ENCODE data around the gene GOLGA8T. TPM values are rescaled to one million over a fixed set of nuclear protein-coding genes. Genes with fewer than 3 reads are reported as not detected.
"Not testable (repeated sequence)": the region's sequence is repeated elsewhere in the genome, so short reads cannot be mapped to it uniquely, and the experiment has no call there.

GOLGA8T gene
- polyA plus RNA-seq, 3 donors: 0.27 TPM; not detected in 2

DNA sequence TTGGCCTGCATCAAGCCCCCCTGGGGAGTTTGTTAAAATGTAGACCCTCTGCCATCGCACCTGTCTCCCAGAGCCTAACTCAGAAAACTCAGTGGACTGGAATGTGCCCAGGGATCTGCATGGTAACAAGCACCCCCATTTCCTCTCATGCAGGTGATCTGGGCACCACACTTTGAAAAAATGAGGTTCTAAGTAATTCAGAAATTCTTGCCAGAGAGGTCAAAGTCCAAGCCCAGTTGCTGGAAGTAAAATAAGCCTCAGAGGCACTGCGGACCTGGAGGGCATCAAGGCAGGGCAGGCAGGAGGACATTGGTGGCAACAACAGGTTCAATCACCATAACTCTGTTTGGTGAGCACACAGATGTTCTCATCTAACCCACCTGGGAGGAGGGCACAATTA lies 33.0 kb downstream of the GOLGA8T start:
- H4K20me1 ChIP-seq (ENCODE audit: insufficient read depth, low read length); H3K36me3 ChIP-seq (replicated peaks in 1 of 2; ENCODE audit: control insufficient read depth in 1 of 2, insufficient read depth in 2 of 2, low read length in 2 of 2); H3K27me3 Mint-ChIP-seq (ENCODE audit: low read depth in 3 of 3); intact Hi-C loops (cut with micrococcal nuclease); H3K4me1 Mint-ChIP-seq; H3K4me2 ChIP-seq (replicated peaks; ENCODE audit: extremely low read depth, low read length, poor library complexity, severe bottlenecking); H3K79me2 ChIP-seq (ENCODE audit: insufficient read depth, low read length); H3K4me3 Mint-ChIP-seq; H3K27ac ChIP-seq (ENCODE audit: low read depth in 1 of 2, low read length in 2 of 2); H3K9me3 Mint-ChIP-seq; H3K4me3 ChIP-seq (replicated peaks in 1 of 3; ENCODE audit: low read depth in 2 of 3, low read length in 3 of 3); H2AFZ ChIP-seq (ENCODE audit: insufficient read depth, low read depth, low read length, poor library complexity, severe bottlenecking); H3K9ac ChIP-seq (ENCODE audit: insufficient read depth, low read length, poor library complexity, severe bottlenecking); H3K27ac Mint-ChIP-seq; H3K36me3 Mint-ChIP-seq; H3K9me3 ChIP-seq (replicated peaks in 1 of 2; ENCODE audit: control insufficient read depth in 1 of 2, insufficient read depth in 1 of 2, low read length in 2 of 2); DNase-seq; H3K4me1 ChIP-seq (ENCODE audit: control insufficient read depth in 1 of 2, insufficient read depth in 2 of 2, low read length in 2 of 2); H3K27me3 ChIP-seq (ENCODE audit: control insufficient read depth in 2 of 2, insufficient read depth in 2 of 2, low read length in 2 of 2): not testable (repeated sequence)
- WGBS (ENCODE audit: insufficient coverage): no CpG with 5 or more reads among the region's 2 CpGs

DNA sequence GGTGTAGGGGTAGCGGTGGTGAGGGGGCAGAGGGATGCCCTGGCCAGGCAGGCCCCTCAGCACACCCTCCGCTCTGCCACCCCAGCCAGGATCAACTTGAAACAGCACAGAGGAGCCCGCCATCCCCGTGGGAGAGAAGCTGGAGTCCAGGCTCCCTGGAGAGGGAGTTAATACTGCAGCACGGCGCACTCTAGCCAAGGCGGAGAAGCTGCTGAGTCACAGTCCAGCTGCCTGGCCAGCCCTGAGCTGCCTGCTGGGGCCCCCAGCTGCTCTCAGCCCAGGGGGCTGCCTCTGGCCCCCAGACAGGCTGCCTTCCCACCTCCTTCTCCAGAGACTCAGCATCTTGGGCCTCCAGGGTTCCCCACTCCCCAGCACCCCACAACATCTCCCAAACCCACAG lies 36.6 kb downstream of the GOLGA8T start:
- H3K9me3 Mint-ChIP-seq; H3K36me3 ChIP-seq (replicated peaks in 1 of 2; ENCODE audit: control insufficient read depth in 1 of 2, insufficient read depth in 2 of 2, low read length in 2 of 2); H3K27me3 Mint-ChIP-seq (ENCODE audit: low read depth in 3 of 3); H3K4me1 ChIP-seq (ENCODE audit: control insufficient read depth in 1 of 2, insufficient read depth in 2 of 2, low read length in 2 of 2); H3K4me2 ChIP-seq (replicated peaks; ENCODE audit: extremely low read depth, low read length, poor library complexity, severe bottlenecking); H4K20me1 ChIP-seq (ENCODE audit: insufficient read depth, low read length); H3K27ac Mint-ChIP-seq; H3K36me3 Mint-ChIP-seq; intact Hi-C loops (cut with micrococcal nuclease); H3K79me2 ChIP-seq (ENCODE audit: insufficient read depth, low read length); H3K9ac ChIP-seq (ENCODE audit: insufficient read depth, low read length, poor library complexity, severe bottlenecking); H2AFZ ChIP-seq (ENCODE audit: insufficient read depth, low read depth, low read length, poor library complexity, severe bottlenecking); H3K27ac ChIP-seq (ENCODE audit: low read depth in 1 of 2, low read length in 2 of 2); H3K4me1 Mint-ChIP-seq; H3K27me3 ChIP-seq (ENCODE audit: control insufficient read depth in 2 of 2, insufficient read depth in 2 of 2, low read length in 2 of 2); H3K4me3 ChIP-seq (replicated peaks in 1 of 3; ENCODE audit: low read depth in 2 of 3, low read length in 3 of 3); H3K9me3 ChIP-seq (replicated peaks in 1 of 2; ENCODE audit: control insufficient read depth in 1 of 2, insufficient read depth in 1 of 2, low read length in 2 of 2); H3K4me3 Mint-ChIP-seq; DNase-seq: not testable (repeated sequence)
- WGBS (ENCODE audit: insufficient coverage): no CpG with 5 or more reads among the region's 7 CpGs

DNA sequence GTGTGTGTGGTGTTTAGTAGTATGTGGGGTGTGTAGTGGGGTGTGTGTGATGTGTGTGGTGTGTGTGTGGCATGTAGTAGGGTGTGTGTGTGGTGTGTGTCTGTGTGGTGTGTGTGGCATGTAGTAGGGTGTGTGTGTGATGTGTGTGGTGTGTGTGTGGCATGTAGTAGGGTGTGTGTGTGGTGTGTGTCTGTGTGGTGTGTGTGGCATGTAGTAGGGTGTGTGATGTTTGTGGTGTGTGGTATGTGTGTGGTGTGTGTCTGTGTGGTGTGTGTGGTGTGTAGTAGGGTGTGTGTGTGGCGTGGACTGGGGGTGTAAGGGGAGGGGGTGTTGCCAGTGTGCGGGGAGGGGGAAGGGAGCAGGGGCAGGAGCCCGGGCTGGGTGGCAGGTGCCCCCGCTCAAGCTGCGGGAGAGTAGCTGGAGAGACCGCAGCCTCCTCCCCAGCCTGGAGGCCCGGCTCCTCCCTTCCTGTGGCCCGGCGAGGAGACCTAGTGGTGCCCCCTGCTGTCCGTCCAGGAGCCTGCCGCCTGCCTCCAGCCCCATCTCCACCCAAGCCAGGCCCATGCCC lies 38.3 kb downstream of the GOLGA8T start:
- intact Hi-C loops (cut with micrococcal nuclease); H3K79me2 ChIP-seq (ENCODE audit: insufficient read depth, low read length); H3K4me2 ChIP-seq (replicated peaks; ENCODE audit: extremely low read depth, low read length, poor library complexity, severe bottlenecking); H3K27me3 Mint-ChIP-seq (ENCODE audit: low read depth in 3 of 3); H3K36me3 Mint-ChIP-seq; H3K4me1 ChIP-seq (ENCODE audit: control insufficient read depth in 1 of 2, insufficient read depth in 2 of 2, low read length in 2 of 2); H3K27ac Mint-ChIP-seq; H3K27ac ChIP-seq (ENCODE audit: low read depth in 1 of 2, low read length in 2 of 2); H3K9me3 Mint-ChIP-seq; H3K27me3 ChIP-seq (ENCODE audit: control insufficient read depth in 2 of 2, insufficient read depth in 2 of 2, low read length in 2 of 2); H3K4me1 Mint-ChIP-seq; H3K4me3 Mint-ChIP-seq; H3K36me3 ChIP-seq (replicated peaks in 1 of 2; ENCODE audit: control insufficient read depth in 1 of 2, insufficient read depth in 2 of 2, low read length in 2 of 2); H3K4me3 ChIP-seq (replicated peaks in 1 of 3; ENCODE audit: low read depth in 2 of 3, low read length in 3 of 3); H2AFZ ChIP-seq (ENCODE audit: insufficient read depth, low read depth, low read length, poor library complexity, severe bottlenecking); H4K20me1 ChIP-seq (ENCODE audit: insufficient read depth, low read length); H3K9ac ChIP-seq (ENCODE audit: insufficient read depth, low read length, poor library complexity, severe bottlenecking); H3K9me3 ChIP-seq (replicated peaks in 1 of 2; ENCODE audit: control insufficient read depth in 1 of 2, insufficient read depth in 1 of 2, low read length in 2 of 2): not testable (repeated sequence)
- no CpG with 5 or more reads among the region's 11 CpGs for WGBS (ENCODE audit: insufficient coverage)
- DNase-seq: peak in 1 of 3 donors; percentile 2

DNA sequence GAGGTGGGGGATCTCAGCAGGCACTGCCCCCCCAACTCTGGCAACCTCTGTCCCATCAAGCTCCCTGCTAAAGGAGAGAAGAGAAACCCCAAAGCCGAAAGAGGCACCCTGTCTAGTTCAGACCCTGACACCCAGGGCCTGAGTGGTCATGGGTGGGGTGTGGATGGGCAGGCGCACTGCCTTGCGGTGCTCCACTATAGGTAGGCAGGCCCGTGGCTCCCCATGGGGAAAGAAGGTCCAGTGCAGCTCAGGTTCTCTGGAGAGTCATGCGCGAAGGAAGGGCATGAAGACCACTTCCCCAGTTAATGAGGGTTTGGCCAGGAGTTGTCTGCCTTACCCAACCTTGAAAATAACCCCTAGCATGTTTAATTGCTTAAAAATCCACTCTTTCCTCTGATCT lies 40.4 kb downstream of the GOLGA8T start:
- H3K4me2 ChIP-seq (replicated peaks; ENCODE audit: extremely low read depth, low read length, poor library complexity, severe bottlenecking); H3K4me1 Mint-ChIP-seq; H3K36me3 Mint-ChIP-seq; intact Hi-C loops (cut with micrococcal nuclease); H4K20me1 ChIP-seq (ENCODE audit: insufficient read depth, low read length); H3K9ac ChIP-seq (ENCODE audit: insufficient read depth, low read length, poor library complexity, severe bottlenecking); H2AFZ ChIP-seq (ENCODE audit: insufficient read depth, low read depth, low read length, poor library complexity, severe bottlenecking); H3K27ac ChIP-seq (ENCODE audit: low read depth in 1 of 2, low read length in 2 of 2); H3K79me2 ChIP-seq (ENCODE audit: insufficient read depth, low read length); H3K4me1 ChIP-seq (ENCODE audit: control insufficient read depth in 1 of 2, insufficient read depth in 2 of 2, low read length in 2 of 2); H3K27ac Mint-ChIP-seq; H3K9me3 ChIP-seq (replicated peaks in 1 of 2; ENCODE audit: control insufficient read depth in 1 of 2, insufficient read depth in 1 of 2, low read length in 2 of 2); H3K4me3 ChIP-seq (replicated peaks in 1 of 3; ENCODE audit: low read depth in 2 of 3, low read length in 3 of 3); DNase-seq; H3K4me3 Mint-ChIP-seq; H3K27me3 Mint-ChIP-seq (ENCODE audit: low read depth in 3 of 3); H3K9me3 Mint-ChIP-seq; H3K36me3 ChIP-seq (replicated peaks in 1 of 2; ENCODE audit: control insufficient read depth in 1 of 2, insufficient read depth in 2 of 2, low read length in 2 of 2); H3K27me3 ChIP-seq (ENCODE audit: control insufficient read depth in 2 of 2, insufficient read depth in 2 of 2, low read length in 2 of 2): not testable (repeated sequence)
- no CpG with 5 or more reads among the region's 6 CpGs for WGBS (ENCODE audit: insufficient coverage)

Data from CD14-positive monocyte (primary cell).